ENCODE data around the gene FRZB.

FRZB gene

GRCh38 chr2:182870227-182870626 lies 3.8 kb upstream of the FRZB start:
- TF ChIP-seq, protein P1, sequence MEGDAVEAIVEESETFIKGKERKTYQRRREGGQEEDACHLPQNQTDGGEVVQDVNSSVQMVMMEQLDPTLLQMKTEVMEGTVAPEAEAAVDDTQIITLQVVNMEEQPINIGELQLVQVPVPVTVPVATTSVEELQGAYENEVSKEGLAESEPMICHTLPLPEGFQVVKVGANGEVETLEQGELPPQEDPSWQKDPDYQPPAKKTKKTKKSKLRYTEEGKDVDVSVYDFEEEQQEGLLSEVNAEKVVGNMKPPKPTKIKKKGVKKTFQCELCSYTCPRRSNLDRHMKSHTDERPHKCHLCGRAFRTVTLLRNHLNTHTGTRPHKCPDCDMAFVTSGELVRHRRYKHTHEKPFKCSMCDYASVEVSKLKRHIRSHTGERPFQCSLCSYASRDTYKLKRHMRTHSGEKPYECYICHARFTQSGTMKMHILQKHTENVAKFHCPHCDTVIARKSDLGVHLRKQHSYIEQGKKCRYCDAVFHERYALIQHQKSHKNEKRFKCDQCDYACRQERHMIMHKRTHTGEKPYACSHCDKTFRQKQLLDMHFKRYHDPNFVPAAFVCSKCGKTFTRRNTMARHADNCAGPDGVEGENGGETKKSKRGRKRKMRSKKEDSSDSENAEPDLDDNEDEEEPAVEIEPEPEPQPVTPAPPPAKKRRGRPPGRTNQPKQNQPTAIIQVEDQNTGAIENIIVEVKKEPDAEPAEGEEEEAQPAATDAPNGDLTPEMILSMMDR (IDR thresholded peaks at IDR 0.05; ENCODE audit: low read depth, low read length, missing control alignments), result peak; percentile 41
- no peak overlapping the region for H3K4me3 ChIP-seq (ENCODE audit: low read depth, low read length)
- DNase-seq (ENCODE audit: low read depth), result no peak

DNA sequence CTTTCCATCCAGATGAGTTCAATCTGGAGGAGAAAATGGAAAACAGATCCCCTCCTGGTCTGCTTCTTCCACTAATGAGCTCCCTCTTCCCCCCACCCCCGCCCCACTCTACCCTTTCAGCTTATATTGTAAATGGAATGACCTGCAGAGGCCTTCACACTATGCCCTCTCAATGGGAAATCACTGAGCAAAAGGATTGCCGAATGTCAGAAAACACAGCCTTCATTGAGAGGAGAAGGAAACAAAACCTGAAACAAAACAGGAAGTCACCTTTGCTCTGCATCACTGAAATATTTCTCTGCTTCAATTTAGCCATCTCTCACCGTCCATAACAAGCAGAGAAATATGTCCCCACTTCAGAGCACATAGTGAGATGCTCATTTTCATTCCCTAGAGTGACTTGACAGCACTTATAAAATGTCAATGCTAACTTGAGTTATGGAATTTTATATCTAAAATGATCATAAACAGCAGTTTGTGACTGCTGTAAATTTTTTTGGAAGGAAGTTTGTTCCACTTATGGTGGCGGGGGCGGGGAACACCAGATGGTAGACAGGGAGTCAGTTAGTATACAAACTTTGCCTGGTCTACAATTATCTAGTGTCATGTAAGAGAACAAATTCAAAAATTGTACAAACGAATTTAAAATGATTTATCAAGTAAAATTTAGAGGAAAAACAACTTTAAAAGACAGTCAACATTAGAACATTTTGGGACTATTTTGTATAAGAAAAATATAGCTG lies 1.8 kb upstream of the FRZB start:
- no peak overlapping the region for H3K4me3 ChIP-seq (ENCODE audit: low read depth, low read length)
- no peak for DNase-seq (ENCODE audit: low read depth)
- TF ChIP-seq, protein P1 (IDR thresholded peaks at IDR 0.05; ENCODE audit: low read depth, low read length, missing control alignments), result no peak

DNA sequence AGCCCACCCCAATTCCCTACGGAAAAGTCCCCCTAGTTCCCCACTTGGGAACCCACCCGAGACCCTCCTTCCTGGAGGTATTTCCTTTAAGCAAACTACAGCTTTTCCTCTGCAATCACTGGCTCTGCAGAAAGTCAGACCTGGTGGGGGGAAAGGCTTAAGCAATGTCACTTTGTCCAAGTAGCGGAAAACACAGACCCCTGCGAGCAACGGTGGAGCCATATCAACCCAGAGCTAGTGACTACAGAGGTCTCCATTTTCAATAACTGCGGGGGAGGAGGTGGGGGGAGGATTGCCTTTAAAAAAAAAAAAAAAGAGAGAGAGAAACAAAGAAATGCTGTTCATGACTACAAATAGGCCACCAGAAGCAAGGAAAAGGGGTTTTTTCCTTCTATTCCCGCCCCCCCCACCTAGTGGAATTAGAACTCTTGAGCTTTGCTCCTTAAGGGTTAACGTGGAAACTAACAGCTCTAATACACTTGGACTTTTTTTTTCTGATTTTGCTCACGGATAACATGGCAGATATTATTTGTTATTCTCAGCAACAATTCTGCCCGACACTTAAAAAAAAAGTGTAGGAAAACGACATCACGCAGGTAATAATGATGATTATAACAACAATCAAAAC lies 1.1 kb upstream of the FRZB start:
- no peak for DNase-seq (ENCODE audit: low read depth)
- no peak overlapping the region; the same call in 1 of the 2 replicates for H3K4me3 ChIP-seq (ENCODE audit: low read depth, low read length)
- TF ChIP-seq, protein P1 (IDR thresholded peaks at IDR 0.05; ENCODE audit: low read depth, low read length, missing control alignments), result no peak

GRCh38 chr2:182866095-182866460 lies 359 bp downstream of the FRZB start:
- no peak overlapping the region for H3K4me3 ChIP-seq (ENCODE audit: low read depth, low read length)
- TF ChIP-seq, protein P1 (IDR thresholded peaks at IDR 0.05; ENCODE audit: low read depth, low read length, missing control alignments), result no peak
- no peak for DNase-seq (ENCODE audit: low read depth)

- TF ChIP-seq, protein P1 (IDR thresholded peaks at IDR 0.05; ENCODE audit: low read depth, low read length, missing control alignments), result no peak
- DNase-seq (ENCODE audit: low read depth), result no peak
- H3K4me3 ChIP-seq (ENCODE audit: low read depth, low read length), result no peak overlapping the region
Measured at GRCh38 chr2:182864949-182865570, 1.4 kb downstream of the FRZB start.

- TF ChIP-seq, protein P1 (IDR thresholded peaks at IDR 0.05; ENCODE audit: low read depth, low read length, missing control alignments), result no peak
- H3K4me3 ChIP-seq (ENCODE audit: low read depth, low read length), result no peak overlapping the region
Measured at GRCh38 chr2:182863642-182864041, 2.8 kb downstream of the FRZB start.

More at GRCh38 chr2:182863642-182864041, 2.8 kb downstream of the FRZB start:
- DNase-seq (ENCODE audit: low read depth), result no peak
